ENCODE measurements around the gene TRMT13.

TRMT13 gene

DNA sequence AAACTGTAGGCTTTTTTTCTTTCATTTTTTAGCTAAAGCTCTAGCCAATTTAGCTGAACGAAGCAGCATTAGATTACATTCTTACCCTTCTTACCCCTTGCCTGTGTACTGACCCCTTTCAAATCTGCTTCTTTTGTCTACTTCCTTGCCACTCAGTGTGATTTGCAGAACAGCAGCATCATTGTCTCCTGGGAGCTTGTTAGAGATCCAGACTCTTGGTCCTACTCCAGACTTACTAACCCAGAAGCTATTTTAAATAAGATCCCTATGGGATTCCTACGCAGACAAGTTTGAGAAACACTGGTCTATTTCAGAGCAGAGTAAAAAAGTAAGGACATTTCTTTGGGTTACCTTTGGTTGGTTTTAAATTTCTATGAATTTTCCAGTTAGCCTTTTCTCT, 31.3 kb downstream of the TRMT13 start:
- no peak for TF ChIP-seq FOXP2 (optimal IDR thresholded peaks at IDR 0.05; ENCODE audit: borderline replicate concordance, extremely low read depth, extremely low read length, insufficient read depth)
- TF ChIP-seq, protein P1, sequence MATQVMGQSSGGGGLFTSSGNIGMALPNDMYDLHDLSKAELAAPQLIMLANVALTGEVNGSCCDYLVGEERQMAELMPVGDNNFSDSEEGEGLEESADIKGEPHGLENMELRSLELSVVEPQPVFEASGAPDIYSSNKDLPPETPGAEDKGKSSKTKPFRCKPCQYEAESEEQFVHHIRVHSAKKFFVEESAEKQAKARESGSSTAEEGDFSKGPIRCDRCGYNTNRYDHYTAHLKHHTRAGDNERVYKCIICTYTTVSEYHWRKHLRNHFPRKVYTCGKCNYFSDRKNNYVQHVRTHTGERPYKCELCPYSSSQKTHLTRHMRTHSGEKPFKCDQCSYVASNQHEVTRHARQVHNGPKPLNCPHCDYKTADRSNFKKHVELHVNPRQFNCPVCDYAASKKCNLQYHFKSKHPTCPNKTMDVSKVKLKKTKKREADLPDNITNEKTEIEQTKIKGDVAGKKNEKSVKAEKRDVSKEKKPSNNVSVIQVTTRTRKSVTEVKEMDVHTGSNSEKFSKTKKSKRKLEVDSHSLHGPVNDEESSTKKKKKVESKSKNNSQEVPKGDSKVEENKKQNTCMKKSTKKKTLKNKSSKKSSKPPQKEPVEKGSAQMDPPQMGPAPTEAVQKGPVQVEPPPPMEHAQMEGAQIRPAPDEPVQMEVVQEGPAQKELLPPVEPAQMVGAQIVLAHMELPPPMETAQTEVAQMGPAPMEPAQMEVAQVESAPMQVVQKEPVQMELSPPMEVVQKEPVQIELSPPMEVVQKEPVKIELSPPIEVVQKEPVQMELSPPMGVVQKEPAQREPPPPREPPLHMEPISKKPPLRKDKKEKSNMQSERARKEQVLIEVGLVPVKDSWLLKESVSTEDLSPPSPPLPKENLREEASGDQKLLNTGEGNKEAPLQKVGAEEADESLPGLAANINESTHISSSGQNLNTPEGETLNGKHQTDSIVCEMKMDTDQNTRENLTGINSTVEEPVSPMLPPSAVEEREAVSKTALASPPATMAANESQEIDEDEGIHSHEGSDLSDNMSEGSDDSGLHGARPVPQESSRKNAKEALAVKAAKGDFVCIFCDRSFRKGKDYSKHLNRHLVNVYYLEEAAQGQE (IDR thresholded peaks at IDR 0.05; ENCODE audit: insufficient read depth in 1 of 2, low read depth in 2 of 2, low read length in 2 of 2): no peak
- no peak for TF ChIP-seq POLR2AphosphoS5 (IDR thresholded peaks at IDR 0.05; ENCODE audit: low read depth, low read length)
- TF ChIP-seq SIN3A (IDR thresholded peaks at IDR 0.05; ENCODE audit: borderline replicate concordance, insufficient read depth, low read length): no peak
- TF ChIP-seq TAF1 (IDR thresholded peaks at IDR 0.05; ENCODE audit: borderline replicate concordance, insufficient read depth, low read length): no peak

DNA sequence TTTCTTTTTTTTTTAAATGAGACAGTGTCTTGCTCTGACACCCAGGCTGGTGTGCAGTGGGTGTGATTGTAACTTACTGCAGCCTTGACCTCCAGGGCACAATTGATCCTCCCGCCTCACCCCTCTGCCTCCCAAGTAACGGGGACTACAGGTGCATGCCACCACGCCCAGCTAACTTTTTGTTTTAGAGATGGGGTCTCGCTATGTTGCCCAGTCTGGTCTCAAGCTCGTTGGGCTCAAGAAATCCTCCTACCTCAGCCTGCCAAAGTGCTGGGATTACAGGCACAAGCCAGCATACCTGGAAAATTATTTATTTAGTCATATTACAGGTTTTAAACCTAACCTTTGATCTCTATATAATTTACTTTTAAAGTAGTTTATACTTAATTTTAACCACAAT, 31.7 kb downstream of the TRMT13 start:
- TF ChIP-seq SIN3A (IDR thresholded peaks at IDR 0.05; ENCODE audit: borderline replicate concordance, insufficient read depth, low read length) (no peak), TAF1 (IDR thresholded peaks at IDR 0.05; ENCODE audit: borderline replicate concordance, insufficient read depth, low read length) (no peak), POLR2AphosphoS5 (IDR thresholded peaks at IDR 0.05; ENCODE audit: low read depth, low read length) (no peak), FOXP2 (optimal IDR thresholded peaks at IDR 0.05; ENCODE audit: borderline replicate concordance, extremely low read depth, extremely low read length, insufficient read depth) (no peak)
- TF ChIP-seq, protein P1 (IDR thresholded peaks at IDR 0.05; ENCODE audit: insufficient read depth in 1 of 2, low read depth in 2 of 2, low read length in 2 of 2): no peak

DNA sequence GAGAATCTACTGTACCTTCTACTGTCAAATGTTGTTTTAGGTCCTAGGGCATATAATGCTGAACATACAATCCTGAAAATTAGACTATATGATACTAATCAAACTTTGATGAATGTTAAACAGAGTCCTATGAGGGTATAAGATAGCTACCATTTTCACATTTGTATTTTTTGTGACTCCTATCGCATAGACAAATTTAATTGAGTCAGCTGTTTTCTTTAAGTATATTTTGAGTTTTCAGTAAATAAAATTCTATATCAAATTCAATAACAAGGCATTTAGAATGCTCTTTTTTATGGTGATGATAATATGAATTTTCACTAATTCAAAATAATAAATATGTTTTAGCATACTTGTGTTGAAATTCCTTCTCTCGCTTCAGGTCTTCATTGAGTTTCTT, 35.1 kb downstream of the TRMT13 start:
- TF ChIP-seq POLR2AphosphoS5 (IDR thresholded peaks at IDR 0.05; ENCODE audit: low read depth, low read length) (no peak), SIN3A (IDR thresholded peaks at IDR 0.05; ENCODE audit: borderline replicate concordance, insufficient read depth, low read length) (no peak), TAF1 (IDR thresholded peaks at IDR 0.05; ENCODE audit: borderline replicate concordance, insufficient read depth, low read length) (no peak), FOXP2 (optimal IDR thresholded peaks at IDR 0.05; ENCODE audit: borderline replicate concordance, extremely low read depth, extremely low read length, insufficient read depth) (no peak)
- TF ChIP-seq, protein P1 (IDR thresholded peaks at IDR 0.05; ENCODE audit: insufficient read depth in 1 of 2, low read depth in 2 of 2, low read length in 2 of 2): no peak

DNA sequence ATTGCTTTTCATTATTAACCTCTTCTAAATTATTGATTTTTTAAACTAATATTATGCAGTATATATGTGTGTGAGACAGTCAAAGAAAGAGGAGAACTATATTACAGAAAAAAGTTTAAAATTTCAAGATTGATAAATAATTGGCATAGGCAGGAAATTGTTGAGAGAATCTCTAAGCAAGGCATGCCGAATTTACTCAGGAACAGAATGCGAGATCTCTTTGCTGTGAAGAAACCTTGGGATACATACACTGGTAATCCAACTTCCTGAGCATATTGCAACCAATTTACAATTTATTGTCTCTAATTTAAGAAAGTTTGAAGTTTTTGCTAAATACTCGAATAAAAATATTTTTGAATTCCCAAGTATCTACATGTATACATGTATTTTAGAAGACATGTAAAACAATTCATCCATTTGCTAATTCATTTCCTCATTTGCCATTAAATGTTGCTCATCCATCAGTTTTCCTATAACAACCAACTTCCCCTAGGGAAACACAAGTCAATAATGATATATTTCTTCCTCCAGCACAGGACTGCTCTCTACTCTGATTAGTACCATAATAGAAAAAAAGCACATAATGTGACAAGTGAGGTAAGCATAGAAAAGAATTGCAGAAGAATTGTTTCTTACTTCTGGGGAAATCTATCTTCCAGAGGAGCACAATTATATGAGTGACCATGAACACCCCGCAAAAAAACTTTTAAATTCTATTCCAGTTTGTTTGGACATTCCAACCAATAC, 44.5 kb downstream of the TRMT13 start:
- TF ChIP-seq SIN3A (IDR thresholded peaks at IDR 0.05; ENCODE audit: borderline replicate concordance, insufficient read depth, low read length) (no peak), FOXP2 (optimal IDR thresholded peaks at IDR 0.05; ENCODE audit: borderline replicate concordance, extremely low read depth, extremely low read length, insufficient read depth) (no peak), POLR2AphosphoS5 (IDR thresholded peaks at IDR 0.05; ENCODE audit: low read depth, low read length) (no peak), TAF1 (IDR thresholded peaks at IDR 0.05; ENCODE audit: borderline replicate concordance, insufficient read depth, low read length) (no peak)
- TF ChIP-seq, protein P1 (IDR thresholded peaks at IDR 0.05; ENCODE audit: insufficient read depth in 1 of 2, low read depth in 2 of 2, low read length in 2 of 2): no peak
